ENCODE results near the gene TMPRSS13.
"Not testable (repeated sequence)": the region's sequence is repeated elsewhere in the genome, so short reads cannot be mapped to it uniquely, and the experiment has no call there.

The TMPRSS13 gene

GRCh38 chr11:117930668-117931330 lies 1.6 kb upstream of the TMPRSS13 start:
- no peak for DNase-seq (ENCODE audit: low read depth in 2 of 2)
- no peak for TF ChIP-seq CTCF (IDR thresholded peaks at IDR 0.05; ENCODE audit: low read depth, low read length)
- H3K4me3 ChIP-seq (replicated peaks in 1 of 2; ENCODE audit: low read depth in 2 of 2, low read length in 2 of 2) = no peak overlapping the region

- no peak overlapping the region for H3K4me3 ChIP-seq (replicated peaks in 1 of 2; ENCODE audit: low read depth in 2 of 2, low read length in 2 of 2)
- DNase-seq (ENCODE audit: low read depth in 2 of 2) = no peak
- TF ChIP-seq CTCF (IDR thresholded peaks at IDR 0.05; ENCODE audit: low read depth, low read length) = no peak
Measured at GRCh38 chr11:117929916-117930570, 841 bp upstream of the TMPRSS13 start.

GRCh38 chr11:117928446-117929141 lies 608 bp downstream of the TMPRSS13 start:
- no peak for TF ChIP-seq CTCF (IDR thresholded peaks at IDR 0.05; ENCODE audit: low read depth, low read length)
- no peak overlapping the region for H3K4me3 ChIP-seq (replicated peaks in 1 of 2; ENCODE audit: low read depth in 2 of 2, low read length in 2 of 2)
- DNase-seq (ENCODE audit: low read depth in 2 of 2) = no peak

- TF ChIP-seq CTCF (IDR thresholded peaks at IDR 0.05; ENCODE audit: low read depth, low read length) = no peak
- no peak overlapping the region for H3K4me3 ChIP-seq (replicated peaks in 1 of 2; ENCODE audit: low read depth in 2 of 2, low read length in 2 of 2)
- DNase-seq (ENCODE audit: low read depth in 2 of 2) = no peak
Measured at GRCh38 chr11:117927926-117928325, 1.3 kb downstream of the TMPRSS13 start.

GRCh38 chr11:117926166-117926565 lies 3.0 kb downstream of the TMPRSS13 start:
- H3K4me3 ChIP-seq (replicated peaks in 1 of 2; ENCODE audit: low read depth in 2 of 2, low read length in 2 of 2); DNase-seq (ENCODE audit: low read depth in 2 of 2): not testable (repeated sequence)

GRCh38 chr11:117925198-117925925 lies 3.8 kb downstream of the TMPRSS13 start:
- H3K4me3 ChIP-seq (replicated peaks in 1 of 2; ENCODE audit: low read depth in 2 of 2, low read length in 2 of 2) = no peak overlapping the region
- no peak for DNase-seq (ENCODE audit: low read depth in 2 of 2)
- no peak for TF ChIP-seq CTCF (IDR thresholded peaks at IDR 0.05; ENCODE audit: low read depth, low read length)

Data from cardiac fibroblast (primary cell).